IMR-90 (cell line): ENCODE data around the gene LENG9. TPM values are rescaled to one million over a fixed set of nuclear protein-coding genes. Genes with fewer than 3 reads are reported as not detected.
A peak's percentile ranks its signal among the peaks of the same experiment; 100 is the strongest.

Source experiments
- ATAC-seq: fragments of 200-7000 bp; cut with Tn5 transposase; 2 replicates; pipeline ENCODE4 v1.9.1; 2020; ENCODE audit warnings: low read depth, mild to moderate bottlenecking, moderate library complexity
- BruUV-seq: library from RNA; stranded (reverse); fragments of 400-500 nt; replicated peaks from 2 replicates; lab custom pipeline; 2021; lab: Mats Ljungman, UMichigan
- CTCF ChIA-PET: fragments of 300-600 bp; formaldehyde crosslinking; extraction: SDS; loops from one replicate; lab custom pipeline; 2021; ENCODE audit warnings: antibody characterized with exemption; lab: Yijun Ruan, JAX
- POLR2A ChIA-PET: fragments of 300-600 bp; sonication (Branson Sonifier 250); formaldehyde crosslinking; loops from one replicate; lab custom pipeline; 2022; ENCODE audit warnings: antibody characterized with exemption; ENCODE audit not compliant: unreplicated experiment; lab: Charles Lee
- DNase-seq: peaks from one replicate; pipeline ENCODE4 v3.0.0; 2013
- H2AFZ ChIP-seq: replicated peaks from 2 replicates; pipeline ENCODE3; 2013; ENCODE audit warnings: low read length, mild to moderate bottlenecking; ENCODE audit not compliant: poor library complexity
- H2AK5ac ChIP-seq: 2 replicates; pipeline ENCODE4 v1.6.1; 2013; ENCODE audit warnings: low read depth, low read length, inconsistent platforms
- H2AK9ac ChIP-seq: replicated peaks from 2 replicates; pipeline ENCODE3; 2013; ENCODE audit warnings: mild to moderate bottlenecking, low read depth, low read length, moderate library complexity; ENCODE audit not compliant: poor library complexity
- H2BK120ac ChIP-seq: 2 replicates; pipeline ENCODE4 v1.6.1; 2013; ENCODE audit warnings: low read depth, low read length, inconsistent platforms
- H2BK15ac ChIP-seq: 3 replicates; pipeline ENCODE4 v1.6.1; 2013; ENCODE audit warnings: low read depth, low read length, inconsistent platforms
- H2BK20ac ChIP-seq: 2 replicates; pipeline ENCODE4 v1.6.1; 2013; ENCODE audit warnings: low read depth, mild to moderate bottlenecking, inconsistent platforms, low read length, moderate library complexity
- H2BK5ac ChIP-seq: 2 replicates; pipeline ENCODE4 v1.6.1; 2013; ENCODE audit warnings: mild to moderate bottlenecking, low read depth, low read length, inconsistent platforms; ENCODE audit not compliant: poor library complexity, severe bottlenecking
- H3K14ac ChIP-seq: replicated peaks from 2 replicates; pipeline ENCODE4 v1.6.1; 2013; ENCODE audit warnings: low read depth, low read length, inconsistent platforms
- H3K18ac ChIP-seq: 2 replicates; pipeline ENCODE4 v1.6.1; 2013; ENCODE audit warnings: low read depth, low read length, control low read depth
- H3K23ac ChIP-seq: 2 replicates; pipeline ENCODE4 v1.6.1; 2013; ENCODE audit warnings: low read depth, low read length, inconsistent platforms
- H3K27ac ChIP-seq: 2 replicates; pipeline ENCODE4 v1.5.1; 2013; ENCODE audit warnings: mild to moderate bottlenecking, control low read depth, low read length; ENCODE audit not compliant: insufficient read depth
- H3K27me3 ChIP-seq: 2 replicates; pipeline ENCODE4 v1.6.1; 2013; ENCODE audit warnings: low read length; ENCODE audit not compliant: control insufficient read depth, insufficient read depth
- H3K36me3 ChIP-seq: 2 replicates; pipeline ENCODE4 v1.6.1; 2013; ENCODE audit warnings: low read length, mixed read lengths; ENCODE audit not compliant: control insufficient read depth, insufficient read depth
- H3K4ac ChIP-seq: 2 replicates; pipeline ENCODE4 v1.6.1; 2013; ENCODE audit warnings: low read depth, low read length, inconsistent platforms
- H3K4me1 ChIP-seq: 2 replicates; pipeline ENCODE4 v1.6.1; 2013; ENCODE audit warnings: low read length, mixed read lengths; ENCODE audit not compliant: control insufficient read depth, insufficient read depth
- H3K4me2 ChIP-seq: 2 replicates; pipeline ENCODE4 v1.6.1; 2013; ENCODE audit warnings: low read depth, mild to moderate bottlenecking, control low read depth, low read length, moderate library complexity
- H3K4me3 ChIP-seq: 2 replicates; pipeline ENCODE4 v1.5.1; 2013; ENCODE audit warnings: low read depth, mild to moderate bottlenecking, control low read depth, low read length, moderate library complexity; ENCODE audit not compliant: insufficient read depth
- H3K56ac ChIP-seq: 2 replicates; pipeline ENCODE4 v1.6.1; 2013; ENCODE audit warnings: low read length, inconsistent platforms; ENCODE audit not compliant: insufficient read depth; ENCODE audit errors: extremely low read depth
- H3K79me1 ChIP-seq, 2 experiments: 2 replicates each; pipeline ENCODE4 v1.6.1; 2013; ENCODE audit warnings: low read length in 2 of 2, inconsistent platforms in 1 of 2, low read depth in 1 of 2
- H3K9ac ChIP-seq: 2 replicates; pipeline ENCODE4 v1.6.1; 2013; ENCODE audit warnings: low read depth, low read length, control low read depth
- H3K9me1 ChIP-seq: 2 replicates; pipeline ENCODE4 v1.6.1; 2013; ENCODE audit warnings: low read length, inconsistent platforms; ENCODE audit not compliant: insufficient read depth
- H3K9me3 ChIP-seq: 2 replicates; pipeline ENCODE4 v1.6.1; 2013; ENCODE audit warnings: low read length; ENCODE audit not compliant: control insufficient read depth, insufficient read depth
- H4K20me1 ChIP-seq: 2 replicates; pipeline ENCODE4 v1.6.1; 2013; ENCODE audit warnings: low read length, inconsistent platforms; ENCODE audit not compliant: insufficient read depth
- H4K5ac ChIP-seq: 2 replicates; pipeline ENCODE4 v1.6.1; 2013; ENCODE audit warnings: mild to moderate bottlenecking, low read depth, low read length, control low read depth
- H4K8ac ChIP-seq, 2 experiments: 2 replicates each; pipeline ENCODE4 v1.6.1; 2013; ENCODE audit warnings: low read depth in 2 of 2, low read length in 2 of 2, control low read depth in 1 of 2, inconsistent platforms in 1 of 2
- H4K91ac ChIP-seq: 2 replicates; pipeline ENCODE4 v1.6.1; 2013; ENCODE audit warnings: low read depth, low read length, inconsistent platforms; ENCODE audit not compliant: insufficient read depth
- BHLHE40 ChIP-seq: fragments of 150-350 bp; IDR thresholded peaks from 2 replicates; pipeline ENCODE4 v1.6.1; 2016; ENCODE audit warnings: mild to moderate bottlenecking, low read depth, low read length
- CHD1 ChIP-seq: IDR thresholded peaks from 2 replicates; pipeline ENCODE4 v1.6.1; 2012; ENCODE audit warnings: low read depth, low read length, improper control_type of control experiment
- CTCF ChIP-seq: conservative IDR thresholded peaks from 2 replicates; pipeline ENCODE4 v1.5.1; 2012; ENCODE audit warnings: mild to moderate bottlenecking, low read depth, low read length, improper control_type of control experiment
- FOS ChIP-seq: fragments of 150-350 bp; IDR thresholded peaks from 2 replicates; pipeline ENCODE4 v1.6.1; 2016; ENCODE audit warnings: low read depth, low read length
- RAD21 ChIP-seq: IDR thresholded peaks from 2 replicates; pipeline ENCODE4 v1.6.1; 2012; ENCODE audit warnings: low read length, improper control_type of control experiment
- USF2 ChIP-seq: fragments of 150-350 bp; IDR thresholded peaks from 2 replicates; pipeline ENCODE4 v1.6.1; 2017; ENCODE audit warnings: mild to moderate bottlenecking, antibody characterized with exemption, low read length, low read depth
- WGBS, 2 experiments: methylation state at CpG; one replicate each; pipeline versions ENCODE4 v1.1.5 to v1.1.7; 2013; ENCODE audit warnings: missing lambda C conversion rate in 2 of 2; ENCODE audit not compliant: insufficient read length in 1 of 2; ENCODE audit errors: extremely low coverage in 2 of 2; 5-methylcytosine and 5-hydroxymethylcytosine counted together
- dilution Hi-C: fragments of 300-500 bp; cut with HindIII; formaldehyde crosslinking; loops from one replicate; pipeline ENCODE4 v1.14.3; 2018; ENCODE audit warnings: low sequenced_read_pairs; ENCODE audit not compliant: unreplicated experiment
- in situ Hi-C: fragments of 300-500 bp; cut with MboI; formaldehyde crosslinking; loops from 3 replicates; pipeline ENCODE4 v1.14.3; 2019; ENCODE audit warnings: low sequenced_read_pairs, inconsistent platforms, mixed read lengths
- intact Hi-C: fragments of 100-400 bp; cut with micrococcal nuclease; formaldehyde crosslinking; loops from 2 replicates; pipeline ENCODE4 v1.10.0; 2022
- polyA plus RNA-seq, 3 experiments: library from polyadenylated mRNA; depleted of rRNA; stranded (reverse); fragments of >200 nt; gene quantifications; 2 replicates each; pipeline ENCODE4 v1.2.3, GENCODE V29; 2012; ENCODE audit warnings: low replicate concordance in 1 of 3
- total RNA-seq: library from RNA; depleted of rRNA; stranded (reverse); fragments of >200 nt; gene quantifications from 2 replicates; pipeline ENCODE4 v1.2.3, GENCODE V29; 2012

LENG9 gene
- total and polyA plus RNA-seq, 2 of the 4 experiments (the other 2 are of a cell fraction): 0.94 to 1.1 TPM

- no peak overlapping the region for H2AFZ ChIP-seq
- H4K91ac ChIP-seq: no peak overlapping the region
- dilution Hi-C loops: no loop called here
- H3K18ac ChIP-seq: no peak overlapping the region
- H3K14ac ChIP-seq: no peak overlapping the region
- no peak overlapping the region for H4K8ac ChIP-seq
- no peak overlapping the region for H2BK5ac ChIP-seq
- H3K9me1 ChIP-seq: no peaks in the 10 kb centered on the region
- no peak overlapping the region for H3K4me2 ChIP-seq
- H3K56ac ChIP-seq: no peak overlapping the region
- DNase-seq (no peak), ATAC-seq (no peak)
- H2AK9ac ChIP-seq: peak overlapping the region; percentile 55
- no peak overlapping the region for H2BK120ac ChIP-seq
- no peaks in the 10 kb centered on the region for H3K36me3 ChIP-seq
- peaks cover 17% of the 10 kb centered on the region; the same call in 1 of the 2 replicates for H3K27me3 ChIP-seq
- no peaks in the 10 kb centered on the region for H3K79me1 ChIP-seq
- H4K5ac ChIP-seq: no peak overlapping the region
- no peaks in the 10 kb centered on the region for H3K4me1 ChIP-seq
- no peak overlapping the region for H3K9ac ChIP-seq
- TF ChIP-seq USF2 (no peak), BHLHE40 (no peak), RAD21 (no peak), FOS (no peak), CTCF (no peak), CHD1 (no peak)
- no peaks in the 10 kb centered on the region for H4K20me1 ChIP-seq
- no TSS peak for BruUV-seq
- no peak overlapping the region for H3K23ac ChIP-seq
- no peak overlapping the region for H3K4ac ChIP-seq
- no peak overlapping the region for H3K27ac ChIP-seq
- H2AK5ac ChIP-seq: no peak overlapping the region
- no peak overlapping the region for H3K4me3 ChIP-seq
- H3K9me3 ChIP-seq: no peaks in the 10 kb centered on the region
- ChIA-PET CTCF (no interaction called here), POLR2A (no interaction called here)
- in situ Hi-C loops: no loop called here
- H2BK20ac ChIP-seq: no peak overlapping the region
- 88% methylated on average over 7 of the region's 14 CpGs; no CpG with 5 or more reads in 1 of the 2 experiments for WGBS, 2 experiments
- no peak overlapping the region for H2BK15ac ChIP-seq
- intact Hi-C loops: no loop called here
These were observed 39.4 kb downstream of the LENG9 start for GRCh38 chr19:54424201-54424600.
